A549 treated with AZD9567 at 1 μM for 4 hours (cell line): Measurements from ENCODE around the gene TSPAN9. TPM values are rescaled to one million over a fixed set of nuclear protein-coding genes. Genes with fewer than 3 reads are reported as not detected.

Source experiments
- total RNA-seq: library from RNA; stranded (reverse); fragments of 200-300 nt; extraction: Qiagen RNA extraction; gene quantifications from 5 replicates; pipeline ENCODE4 v1.2.3, GENCODE V29; 2022; ENCODE audit not compliant: insufficient read depth

Gene TSPAN9, protein sequence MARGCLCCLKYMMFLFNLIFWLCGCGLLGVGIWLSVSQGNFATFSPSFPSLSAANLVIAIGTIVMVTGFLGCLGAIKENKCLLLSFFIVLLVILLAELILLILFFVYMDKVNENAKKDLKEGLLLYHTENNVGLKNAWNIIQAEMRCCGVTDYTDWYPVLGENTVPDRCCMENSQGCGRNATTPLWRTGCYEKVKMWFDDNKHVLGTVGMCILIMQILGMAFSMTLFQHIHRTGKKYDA
- total RNA-seq = 38.6 to 53.8 TPM (median 46.8 TPM) in 5 replicates

GRCh38 chr12:3076730-3077571, at the start of gene TSPAN9:
TSPAN9 (plus strand) TSS chr12:3077379; CDS start chr12:3201194, 123,815 bp downstream.

Other genes starting within 250 kb of the TSPAN9 start
- not detected in 5 replicates for gene NRIP2, start 242.3 kb upstream of the TSPAN9 start, total RNA-seq
- gene TEX52, start 220.3 kb upstream of the TSPAN9 start, total RNA-seq = not detected in 5 replicates
- gene FOXM1, start 200.2 kb upstream of the TSPAN9 start, total RNA-seq = 75.0 to 91.4 TPM (median 85.0 TPM) in 5 replicates
- 40.0 to 53.7 TPM (median 47.6 TPM) in 5 replicates for gene RHNO1, start 200.2 kb upstream of the TSPAN9 start, total RNA-seq
- 18.1 to 25.7 TPM (median 20.5 TPM) in 5 replicates for gene TULP3, start 186.5 kb upstream of the TSPAN9 start, total RNA-seq
- 37.5 to 50.4 TPM (median 48.8 TPM) in 5 replicates for gene TEAD4, start 118.0 kb upstream of the TSPAN9 start, total RNA-seq